ENCODE measurements around the gene SCGB2A2.

- TF ChIP-seq BRCA1 (IDR thresholded peaks at IDR 0.05; ENCODE audit: low read depth, low read length) (no peak), ZBTB40 (IDR thresholded peaks at IDR 0.05; ENCODE audit: borderline replicate concordance) (no peak), FOXM1 (IDR thresholded peaks at IDR 0.05; ENCODE audit: low read depth, low read length) (no peak), JUND (IDR thresholded peaks at IDR 0.05; ENCODE audit: low read depth, low read length) (no peak), EP300 (IDR thresholded peaks at IDR 0.05; ENCODE audit: borderline replicate concordance in 1 of 2, control insufficient read depth in 1 of 2, low read depth in 2 of 2, low read length in 2 of 2) (no peak)
These were observed 38.0 kb downstream of the SCGB2A2 start for GRCh38 chr11:62307950-62308349.
